GM10847 (cell line): ENCODE results near the gene IL2RA.

Experiments used
- POLR2A ChIP-seq: IDR thresholded peaks from 2 replicates; pipeline ENCODE4 v1.6.1; 2011; ENCODE audit not compliant: insufficient read length; ENCODE audit errors: extremely low read depth

The IL2RA gene

GRCh38 chr10:6037422-6037821 lies 24.7 kb downstream of the IL2RA start:
- TF ChIP-seq POLR2A: no peak

DNA sequence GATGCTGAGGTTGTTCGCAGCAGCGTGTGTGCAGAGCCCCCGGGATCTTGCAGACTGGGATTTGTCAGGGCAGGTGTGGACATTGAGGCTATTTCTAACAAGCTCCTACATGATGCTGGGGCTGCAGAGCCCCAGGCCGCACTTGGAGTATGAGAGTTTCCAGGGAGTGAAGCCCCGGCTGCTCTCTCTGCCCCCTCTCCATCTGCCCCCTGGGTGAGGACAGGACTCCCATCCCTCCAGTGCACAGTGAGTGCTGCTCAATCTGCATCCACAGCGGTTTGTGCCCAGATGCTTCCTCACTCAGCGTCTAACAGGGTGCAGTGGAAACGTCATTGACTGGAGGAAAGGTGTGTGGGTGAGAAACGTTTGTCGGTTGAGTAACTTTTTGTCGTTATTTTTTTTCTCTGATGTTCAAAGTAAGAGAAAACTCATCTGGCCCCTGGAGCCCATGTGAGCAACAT lies 25.3 kb downstream of the IL2RA start:
- TF ChIP-seq POLR2A: no peak

GRCh38 chr10:6035931-6036575 lies 26.1 kb downstream of the IL2RA start:
- no peak for TF ChIP-seq POLR2A

DNA sequence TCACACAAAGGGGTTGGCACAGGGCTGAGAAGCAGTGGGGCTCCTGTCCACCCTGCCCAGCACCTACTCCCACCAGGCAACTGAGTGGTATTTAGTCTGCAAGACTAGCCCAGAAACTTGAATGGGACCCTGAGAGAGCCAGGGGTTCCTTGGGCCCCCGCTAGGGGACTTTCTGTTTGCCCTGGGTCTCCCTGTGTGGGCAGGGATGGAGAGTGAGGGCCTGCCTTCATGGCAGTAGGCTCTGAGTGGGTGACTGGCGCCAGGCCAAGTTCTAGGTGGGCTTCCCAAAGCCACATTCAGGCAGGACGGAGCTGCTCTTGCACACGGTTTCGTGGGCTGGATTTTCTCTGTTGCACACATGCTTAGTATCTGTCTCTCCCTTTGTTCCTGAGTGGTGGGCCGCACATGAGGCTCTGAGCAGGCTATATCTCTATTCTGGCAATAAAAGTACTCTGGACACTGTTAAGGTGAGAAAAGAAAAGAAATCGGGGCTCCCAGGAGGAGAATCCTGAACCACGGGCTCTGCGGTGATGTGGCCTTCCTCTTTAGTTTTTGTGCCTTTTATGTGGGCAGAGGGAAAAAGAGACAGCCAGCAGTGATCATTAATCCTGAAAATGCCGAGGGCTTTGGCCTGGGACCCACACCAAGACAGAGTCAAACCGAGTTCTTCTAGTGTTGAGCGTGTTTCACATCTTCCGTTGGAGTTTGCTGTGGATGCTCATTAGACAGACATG lies 26.9 kb downstream of the IL2RA start:
- no peak for TF ChIP-seq POLR2A

- TF ChIP-seq POLR2A: no peak
Measured at GRCh38 chr10:6034371-6034770, 27.8 kb downstream of the IL2RA start.

- no peak for TF ChIP-seq POLR2A
Measured at GRCh38 chr10:6033954-6034353, 28.2 kb downstream of the IL2RA start.

- no peak for TF ChIP-seq POLR2A
Measured at GRCh38 chr10:6030940-6031339, 31.2 kb downstream of the IL2RA start.

DNA sequence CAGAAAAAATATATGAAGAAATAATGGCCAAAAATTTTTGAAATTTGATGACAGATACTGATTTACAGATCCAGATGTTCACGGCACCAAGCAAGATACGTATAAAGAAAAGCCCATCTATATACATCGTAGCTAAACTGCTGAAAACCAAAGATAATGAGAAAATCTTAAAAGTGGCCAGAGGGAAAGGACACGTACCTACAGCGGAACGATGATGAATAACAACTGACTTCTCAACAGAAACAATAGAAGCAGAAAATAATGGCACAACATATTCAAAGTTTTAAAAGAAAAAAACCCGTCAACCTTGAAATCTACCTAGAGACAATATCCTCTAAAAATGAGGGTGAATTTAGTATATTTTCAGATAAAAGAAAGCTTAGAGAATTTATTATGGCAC lies 31.9 kb downstream of the IL2RA start:
- no peak for TF ChIP-seq POLR2A

- TF ChIP-seq POLR2A: no peak
Measured at GRCh38 chr10:6027929-6028328, 34.2 kb downstream of the IL2RA start.

GRCh38 chr10:6025683-6026255 lies 36.4 kb downstream of the IL2RA start:
- TF ChIP-seq POLR2A: no peak

GRCh38 chr10:6024334-6024682 lies 37.9 kb downstream of the IL2RA start:
- no peak for TF ChIP-seq POLR2A

DNA sequence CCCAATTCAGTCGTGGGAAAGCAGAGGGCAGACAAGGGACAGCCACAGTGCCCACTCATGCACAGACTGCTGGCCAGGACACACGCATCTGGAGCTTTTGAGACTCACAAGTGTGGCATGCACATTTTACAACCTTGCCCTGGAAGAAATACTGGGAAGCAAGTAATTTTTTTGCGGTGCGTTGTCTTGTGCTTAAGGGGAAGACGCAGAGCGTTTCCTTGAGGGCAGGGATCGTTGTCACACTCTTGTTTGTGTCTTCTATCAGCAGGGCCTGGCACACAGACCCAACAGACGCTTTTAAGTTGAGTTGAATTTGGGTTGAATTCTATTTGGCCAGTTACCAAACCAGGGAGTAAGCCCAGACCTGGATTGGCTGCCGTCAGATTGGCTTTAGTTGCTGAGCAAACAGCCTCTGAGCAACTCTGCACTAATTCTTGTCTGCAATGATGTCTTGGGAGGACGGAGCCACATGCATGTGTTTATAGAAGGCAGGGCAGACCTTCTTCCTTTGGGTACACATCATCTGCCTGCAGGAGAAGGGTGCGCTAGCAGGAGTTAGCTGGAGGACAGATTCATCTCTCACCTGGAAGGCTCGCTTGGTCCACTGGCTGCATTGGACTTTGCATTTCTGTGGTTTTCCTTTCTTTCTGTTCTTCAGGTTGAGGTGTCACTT lies 38.4 kb downstream of the IL2RA start:
- TF ChIP-seq POLR2A: no peak

DNA sequence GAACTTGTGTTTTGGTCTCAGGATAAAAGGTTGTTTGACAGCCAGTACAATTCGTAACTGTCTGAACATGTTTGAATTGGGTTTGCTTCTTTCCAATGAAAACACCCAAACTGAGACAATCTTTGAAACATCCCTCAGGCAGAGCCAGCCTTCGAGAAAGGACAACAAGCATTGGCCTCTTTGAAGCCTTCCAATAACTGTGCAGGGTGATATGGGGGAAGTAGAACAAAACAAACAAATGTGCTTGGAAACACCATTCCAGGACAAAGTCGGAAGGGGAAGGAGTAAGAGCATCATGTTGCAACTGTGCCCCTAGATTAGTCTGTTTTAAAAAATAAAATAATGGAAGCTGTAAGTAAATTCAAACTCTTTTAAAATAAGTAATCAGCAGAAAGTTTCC lies 39.5 kb downstream of the IL2RA start:
- TF ChIP-seq POLR2A: no peak

DNA sequence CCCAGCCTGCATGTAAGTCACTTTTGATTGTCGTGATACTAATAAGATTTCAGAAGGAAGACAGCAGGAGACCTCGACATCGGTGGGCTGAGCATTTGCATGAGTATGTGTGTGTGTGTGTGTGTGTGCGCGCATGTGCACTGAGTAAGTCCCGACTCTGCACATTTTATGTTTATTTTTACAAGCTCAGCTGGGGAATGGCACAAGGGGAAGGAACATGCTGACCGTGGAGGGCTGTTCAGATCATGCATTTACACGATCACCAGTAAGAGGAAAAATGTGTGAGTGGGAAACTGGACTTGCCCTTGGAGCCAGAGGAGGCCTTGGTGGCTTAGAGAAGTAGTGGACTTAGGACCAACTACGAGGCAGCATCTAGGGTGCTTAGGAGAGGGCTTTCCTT lies 41.3 kb downstream of the IL2RA start:
- no peak for TF ChIP-seq POLR2A

DNA sequence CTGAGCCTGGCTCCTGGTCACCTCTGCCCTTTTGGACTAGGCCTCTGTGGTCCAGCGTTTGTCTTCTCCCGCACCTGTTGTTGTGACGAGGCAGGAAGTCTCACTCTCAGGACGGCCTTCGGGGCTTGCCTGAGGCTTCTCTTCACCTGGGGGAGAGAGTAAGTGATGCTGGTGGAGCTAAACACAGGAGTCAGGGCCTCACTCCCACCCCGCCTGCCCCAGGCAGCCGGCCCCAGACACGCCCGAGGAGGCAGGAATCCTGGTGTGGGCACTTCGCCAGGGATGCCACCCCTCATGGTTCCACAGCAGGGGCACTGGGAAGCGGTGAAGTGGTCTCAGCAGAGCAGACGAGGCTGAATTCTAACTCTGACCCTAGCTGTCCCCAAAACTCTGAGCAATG lies 42.4 kb downstream of the IL2RA start:
- TF ChIP-seq POLR2A: no peak
